Measurements from ENCODE around the gene GAPDH. TPM values are rescaled to one million over a fixed set of nuclear protein-coding genes. Genes with fewer than 3 reads are reported as not detected.

Gene GAPDH
- total RNA-seq, 1 donor from 2014 or later, result 736 TPM

GRCh38 chr12:6563448-6564050 lies 29.2 kb downstream of the GAPDH start:
- Histone ChIP-seq H3K27ac (no peak overlapping the region), H3K4me1 (peaks cover 9% of the 10 kb centered on the region), H3K36me3 (peaks cover 77% of the 10 kb centered on the region), H3K4me3 (no peak overlapping the region), H3K27me3 (no peaks in the 10 kb centered on the region), H3K9me3 (no peaks in the 10 kb centered on the region)
- DNase-seq (peak; percentile 75), ATAC-seq (peak; percentile 44)
- intact Hi-C loops (cut with DNase I), result no loop called here
- peak; percentile 84 for TF ChIP-seq CTCF (IDR thresholded peaks at IDR 0.05)

- peak overlapping the region; percentile 80 for H3K27ac ChIP-seq
- intact Hi-C loops (cut with DNase I), result no loop called here
Measured at GRCh38 chr12:6567112-6567670, 32.9 kb downstream of the GAPDH start.

GRCh38 chr12:6569312-6569711 lies 35.0 kb downstream of the GAPDH start:
- intact Hi-C loops (cut with DNase I), result no loop called here
- no peak for ATAC-seq
- H3K36me3 ChIP-seq, result peaks cover 71% of the 10 kb centered on the region
- no peak for DNase-seq
- H3K9me3 ChIP-seq, result no peaks in the 10 kb centered on the region
- no peak for TF ChIP-seq CTCF (IDR thresholded peaks at IDR 0.05)
- no peaks in the 10 kb centered on the region for H3K27me3 ChIP-seq
- H3K4me1 ChIP-seq, result peaks cover 14% of the 10 kb centered on the region
- peak overlapping the region; percentile 69 for H3K4me3 ChIP-seq
- H3K27ac ChIP-seq, result no peak overlapping the region

More at GRCh38 chr12:6567112-6567670, 32.9 kb downstream of the GAPDH start:
- DNase-seq (no peak), ATAC-seq (no peak)
- no peaks in the 10 kb centered on the region for H3K27me3 ChIP-seq
- no peak for TF ChIP-seq CTCF (IDR thresholded peaks at IDR 0.05)
- H3K9me3 ChIP-seq, result no peaks in the 10 kb centered on the region
- H3K4me3 ChIP-seq, result peak overlapping the region; percentile 69
- H3K4me1 ChIP-seq, result peaks cover 14% of the 10 kb centered on the region
- peaks cover 71% of the 10 kb centered on the region for H3K36me3 ChIP-seq

- intact Hi-C loops (cut with DNase I), result no loop called here
- H3K4me1 ChIP-seq, result peaks cover 14% of the 10 kb centered on the region
- H3K27me3 ChIP-seq, result no peaks in the 10 kb centered on the region
- TF ChIP-seq CTCF (IDR thresholded peaks at IDR 0.05), result no peak
- H3K27ac ChIP-seq, result no peak overlapping the region
- no peak overlapping the region for H3K4me3 ChIP-seq
- DNase-seq (no peak), ATAC-seq (no peak)
- H3K9me3 ChIP-seq, result no peaks in the 10 kb centered on the region
- peaks cover 71% of the 10 kb centered on the region for H3K36me3 ChIP-seq
Measured at GRCh38 chr12:6569786-6570185, 35.5 kb downstream of the GAPDH start.

GRCh38 chr12:6570264-6570887 lies 36.1 kb downstream of the GAPDH start:
- Histone ChIP-seq H3K27me3 (no peaks in the 10 kb centered on the region), H3K9me3 (no peaks in the 10 kb centered on the region), H3K4me3 (no peak overlapping the region), H3K36me3 (peaks cover 75% of the 10 kb centered on the region), H3K27ac (no peak overlapping the region), H3K4me1 (peaks cover 14% of the 10 kb centered on the region)
- DNase-seq (peak; percentile 73), ATAC-seq (no peak)
- peak; percentile 41 for TF ChIP-seq CTCF (IDR thresholded peaks at IDR 0.05)
- intact Hi-C loops (cut with DNase I), result no loop called here

All from upper lobe of right lung (tissue), 1 donor.